ENCODE data around the gene FGF1.

FGF1 gene

DNA sequence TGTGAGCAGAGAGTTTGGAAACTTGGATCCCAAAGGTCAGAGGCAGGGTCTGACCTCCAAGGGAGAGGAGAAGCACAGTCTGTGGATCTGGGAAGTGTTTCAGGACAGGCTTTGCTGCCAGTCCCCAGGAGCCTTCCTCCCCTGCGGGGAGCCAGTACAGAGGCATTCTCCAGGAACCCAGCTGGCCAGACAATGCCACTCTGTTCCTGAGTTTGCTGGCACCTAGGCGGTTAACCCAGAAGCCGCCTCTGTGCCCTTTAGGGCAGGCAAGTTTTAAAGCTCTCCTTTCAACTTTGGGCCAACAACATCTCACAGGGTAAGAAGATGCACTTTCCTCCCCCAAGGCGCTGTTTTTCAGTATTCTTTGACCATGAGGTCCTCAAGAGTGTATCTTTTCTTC is 37.0 kb upstream of the FGF1 start:
- POLR2A ChIA-PET: interaction anchor here (0.6 kb wide), 1 partner anchor 158 kb away, joined by 3 read pairs; no protein-coding TSS in a partner anchor
- no peak for TF ChIP-seq L3MBTL2 (conservative IDR thresholded peaks at IDR 0.05)
- no peak for TF ChIP-seq HDGF (IDR thresholded peaks at IDR 0.05; ENCODE audit: borderline replicate concordance)
- TF ChIP-seq TARDBP (IDR thresholded peaks at IDR 0.05): no peak
- TF ChIP-seq ZNF384 (IDR thresholded peaks at IDR 0.05): no peak
- TF ChIP-seq LEF1 (IDR thresholded peaks at IDR 0.05; ENCODE audit: borderline replicate concordance): no peak
- no peak for TF ChIP-seq FOXA1 (IDR thresholded peaks at IDR 0.05)
- no peak for TF ChIP-seq NFRKB (IDR thresholded peaks at IDR 0.05)
- TF ChIP-seq, protein P1, sequence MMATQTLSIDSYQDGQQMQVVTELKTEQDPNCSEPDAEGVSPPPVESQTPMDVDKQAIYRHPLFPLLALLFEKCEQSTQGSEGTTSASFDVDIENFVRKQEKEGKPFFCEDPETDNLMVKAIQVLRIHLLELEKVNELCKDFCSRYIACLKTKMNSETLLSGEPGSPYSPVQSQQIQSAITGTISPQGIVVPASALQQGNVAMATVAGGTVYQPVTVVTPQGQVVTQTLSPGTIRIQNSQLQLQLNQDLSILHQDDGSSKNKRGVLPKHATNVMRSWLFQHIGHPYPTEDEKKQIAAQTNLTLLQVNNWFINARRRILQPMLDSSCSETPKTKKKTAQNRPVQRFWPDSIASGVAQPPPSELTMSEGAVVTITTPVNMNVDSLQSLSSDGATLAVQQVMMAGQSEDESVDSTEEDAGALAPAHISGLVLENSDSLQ (IDR thresholded peaks at IDR 0.05): no peak
- TF ChIP-seq FOXM1 (IDR thresholded peaks at IDR 0.05; ENCODE audit: borderline replicate concordance): no peak
- TF ChIP-seq SUZ12 (IDR thresholded peaks at IDR 0.05): no peak
- no peak for TF ChIP-seq ARNT (IDR thresholded peaks at IDR 0.05)
- TF ChIP-seq ELF4 (IDR thresholded peaks at IDR 0.05): no peak
- DNase-seq (ENCODE audit: extremely low spot score): no peak
- CTCF ChIA-PET: interaction anchor here (3.2 to 4.0 kb wide), 2 partner anchors 10 to 166 kb away, joined by 19 to 22 read pairs; no protein-coding TSS in a partner anchor

DNA sequence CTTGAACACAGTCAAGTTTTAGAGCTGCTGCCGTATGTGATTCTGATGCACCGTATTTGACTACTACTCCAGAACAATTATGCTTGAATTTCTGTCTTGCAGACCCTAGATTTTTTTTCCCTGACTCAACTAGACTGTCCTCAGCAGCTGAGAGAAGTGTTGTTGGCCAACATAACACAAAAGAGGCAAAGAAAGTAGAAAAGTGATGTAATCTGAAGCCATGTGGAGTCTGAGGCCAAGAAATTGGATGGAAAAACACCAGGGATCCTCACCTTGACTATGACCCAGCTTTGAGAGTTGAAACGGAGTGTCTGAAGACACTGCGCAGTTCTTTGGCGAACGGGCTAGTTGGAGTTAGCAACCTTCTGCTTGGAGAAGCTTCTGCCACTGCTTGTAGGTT is 36.3 kb upstream of the FGF1 start:
- DNase-seq (ENCODE audit: extremely low spot score): no peak
- POLR2A ChIA-PET: no interaction called here
- TF ChIP-seq ZNF384 (IDR thresholded peaks at IDR 0.05): no peak
- TF ChIP-seq FOXM1 (IDR thresholded peaks at IDR 0.05; ENCODE audit: borderline replicate concordance): no peak
- TF ChIP-seq ARNT (IDR thresholded peaks at IDR 0.05): no peak
- TF ChIP-seq FOXA1 (IDR thresholded peaks at IDR 0.05): no peak
- no peak for TF ChIP-seq HDGF (IDR thresholded peaks at IDR 0.05; ENCODE audit: borderline replicate concordance)
- no peak for TF ChIP-seq ELF4 (IDR thresholded peaks at IDR 0.05)
- no peak for TF ChIP-seq TARDBP (IDR thresholded peaks at IDR 0.05)
- TF ChIP-seq CTBP1 (IDR thresholded peaks at IDR 0.05; ENCODE audit: borderline replicate concordance): no peak
- TF ChIP-seq LEF1 (IDR thresholded peaks at IDR 0.05; ENCODE audit: borderline replicate concordance): no peak
- TF ChIP-seq NFRKB (IDR thresholded peaks at IDR 0.05): no peak
- no peak for TF ChIP-seq BHLHE40 (IDR thresholded peaks at IDR 0.05; ENCODE audit: borderline replicate concordance)
- TF ChIP-seq FOXK2 (IDR thresholded peaks at IDR 0.05): no peak
- TF ChIP-seq SUZ12 (IDR thresholded peaks at IDR 0.05): no peak
- TF ChIP-seq SP1 (IDR thresholded peaks at IDR 0.05): no peak
- CTCF ChIA-PET: interaction anchor here (3.2 to 4.0 kb wide), 2 partner anchors 9 to 166 kb away, joined by 19 to 22 read pairs; no protein-coding TSS in a partner anchor

DNA sequence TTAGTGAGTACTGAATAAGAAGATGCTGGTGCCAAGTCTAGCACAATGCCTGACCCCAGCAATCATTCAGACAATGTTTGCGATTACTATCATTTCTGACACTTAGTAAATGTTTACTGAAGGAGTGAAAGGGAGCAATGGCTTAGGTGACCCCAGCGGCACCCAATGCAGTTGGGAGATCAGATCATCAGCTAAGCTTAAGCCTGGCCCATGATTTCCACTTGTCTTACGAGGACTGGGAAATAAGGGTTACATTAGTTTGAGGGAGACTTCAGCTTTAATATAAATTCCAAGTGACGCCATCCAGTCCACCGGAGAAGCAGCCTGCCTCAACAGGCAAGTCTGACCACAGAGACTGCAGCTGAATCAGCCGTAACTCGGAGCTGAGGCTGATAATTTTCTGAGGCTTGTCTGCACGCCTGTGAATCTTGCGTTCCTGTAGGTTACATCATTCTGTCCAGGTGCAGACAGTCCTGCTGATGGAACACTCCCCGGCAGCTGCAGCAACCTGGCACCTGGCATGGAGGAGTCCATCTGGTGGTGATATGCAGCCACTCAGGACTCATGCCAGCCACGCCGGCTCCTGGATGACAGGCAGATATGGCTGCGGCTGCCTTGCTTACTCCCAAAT is 34.9 kb upstream of the FGF1 start:
- ChIA-PET CTCF (interaction anchor here (3.2 to 4.0 kb wide), 2 partner anchors 8 to 168 kb away, joined by 19 to 22 read pairs; no protein-coding TSS in a partner anchor), POLR2A (no interaction called here)
- no peak for TF ChIP-seq ELF4 (IDR thresholded peaks at IDR 0.05)
- TF ChIP-seq FOXA1 (IDR thresholded peaks at IDR 0.05): no peak
- DNase-seq (ENCODE audit: extremely low spot score): no peak

DNA sequence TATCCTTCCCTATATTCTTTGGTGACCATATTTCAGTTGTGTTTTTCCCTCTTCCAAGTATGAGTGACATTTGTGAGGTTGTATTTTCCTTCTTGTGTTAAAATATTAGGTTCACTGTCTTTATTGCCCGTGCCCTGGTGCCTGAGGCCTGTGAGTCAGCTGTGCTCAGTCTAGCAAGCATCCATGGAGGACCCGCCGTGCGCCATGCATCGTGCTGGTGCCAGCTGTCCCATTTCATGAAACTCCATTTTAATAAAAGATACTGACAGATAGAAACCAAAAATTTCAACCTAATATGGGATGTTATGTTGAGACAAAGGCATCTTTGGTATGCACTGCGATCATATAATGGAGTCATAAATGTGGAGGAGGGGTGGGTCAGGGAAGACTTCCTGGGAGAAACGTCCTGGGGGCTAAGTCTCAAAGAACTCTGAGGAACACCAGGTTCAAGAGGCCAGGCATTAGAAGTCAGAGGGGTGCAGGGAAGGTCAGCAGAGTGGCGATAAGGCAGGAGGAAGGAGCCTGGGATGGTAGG is 34.0 kb upstream of the FGF1 start:
- POLR2A ChIA-PET: no interaction called here
- CTCF ChIA-PET: interaction anchor here (3.2 to 4.2 kb wide), 2 partner anchors 168 to 169 kb away, joined by 19 to 36 read pairs; no protein-coding TSS in a partner anchor
- TF ChIP-seq L3MBTL2 (conservative IDR thresholded peaks at IDR 0.05): no peak
- DNase-seq (ENCODE audit: extremely low spot score): no peak

DNA sequence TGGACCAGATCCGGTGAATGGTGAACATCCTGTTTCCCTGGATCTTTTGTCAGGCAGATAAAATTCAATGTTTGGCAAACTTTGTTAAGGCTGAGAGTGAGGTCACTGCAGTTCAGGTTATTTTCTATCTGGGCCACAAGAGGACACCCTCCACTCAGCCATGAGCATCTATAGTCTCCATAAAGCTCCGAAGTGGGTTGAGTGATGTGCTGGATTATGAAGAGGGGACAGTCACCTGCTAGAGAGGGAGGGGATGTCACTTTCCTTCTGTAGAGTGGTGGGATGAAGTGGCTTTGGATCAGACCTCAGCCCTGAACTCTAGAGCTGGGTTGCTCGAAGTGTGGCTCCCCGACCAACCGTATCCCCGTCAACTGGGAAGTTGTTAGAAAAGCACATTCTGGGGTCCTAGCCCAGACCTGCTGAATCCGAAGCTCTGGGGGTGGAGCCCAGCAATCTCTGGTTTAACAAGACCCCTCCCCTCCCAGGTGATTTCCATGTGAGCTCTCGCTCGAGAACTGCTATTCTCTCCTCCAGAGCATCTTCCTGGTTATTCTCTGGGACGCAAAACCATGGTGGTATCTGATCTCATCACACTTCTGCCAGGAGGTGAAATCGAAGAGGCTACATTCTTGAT is 31.8 kb upstream of the FGF1 start:
- TF ChIP-seq LEF1 (IDR thresholded peaks at IDR 0.05; ENCODE audit: borderline replicate concordance) (no peak), SUZ12 (IDR thresholded peaks at IDR 0.05) (no peak), FOXA1 (IDR thresholded peaks at IDR 0.05) (no peak)
- TF ChIP-seq, protein P1 (IDR thresholded peaks at IDR 0.05): peak; percentile 44; the same call in 1 of the 2 replicates
- peak; percentile 35 for DNase-seq (ENCODE audit: extremely low spot score)
- ChIA-PET CTCF (interaction anchor here (0.5 to 6.6 kb wide), 25 partner anchors 9 to 350 kb away, joined by 3 to 68 read pairs (median 4); no protein-coding TSS in a partner anchor), POLR2A (no interaction called here)

DNA sequence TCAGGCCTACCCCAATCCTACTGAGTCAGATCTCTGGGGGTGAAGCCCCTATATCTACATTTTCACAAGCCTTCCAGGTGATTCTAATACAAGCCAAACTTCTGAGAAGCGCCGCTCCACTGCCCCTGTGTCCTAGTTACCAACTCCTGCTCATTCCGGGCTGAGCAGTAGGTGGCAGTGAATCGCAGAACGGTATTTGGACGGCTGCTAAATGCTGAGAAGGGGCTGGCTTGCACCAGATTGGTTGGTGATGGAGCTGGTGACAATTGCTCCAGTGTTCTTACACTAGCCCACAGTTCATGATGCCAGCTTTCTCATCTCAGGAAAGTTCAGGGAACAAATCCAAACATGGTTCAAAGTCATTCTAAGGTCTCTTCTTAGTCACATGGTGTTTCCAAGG is 31.1 kb upstream of the FGF1 start:
- ChIA-PET POLR2A (no interaction called here), CTCF (interaction anchor here (0.5 to 6.6 kb wide), 26 partner anchors 9 to 247 kb away, joined by 3 to 68 read pairs (median 4); partner anchors contain the start of gene ARHGAP26)
- no peak for TF ChIP-seq FOXA1 (IDR thresholded peaks at IDR 0.05)
- TF ChIP-seq ZNF384 (IDR thresholded peaks at IDR 0.05): no peak
- TF ChIP-seq NFRKB (IDR thresholded peaks at IDR 0.05): no peak
- DNase-seq (ENCODE audit: extremely low spot score): peak; percentile 69

DNA sequence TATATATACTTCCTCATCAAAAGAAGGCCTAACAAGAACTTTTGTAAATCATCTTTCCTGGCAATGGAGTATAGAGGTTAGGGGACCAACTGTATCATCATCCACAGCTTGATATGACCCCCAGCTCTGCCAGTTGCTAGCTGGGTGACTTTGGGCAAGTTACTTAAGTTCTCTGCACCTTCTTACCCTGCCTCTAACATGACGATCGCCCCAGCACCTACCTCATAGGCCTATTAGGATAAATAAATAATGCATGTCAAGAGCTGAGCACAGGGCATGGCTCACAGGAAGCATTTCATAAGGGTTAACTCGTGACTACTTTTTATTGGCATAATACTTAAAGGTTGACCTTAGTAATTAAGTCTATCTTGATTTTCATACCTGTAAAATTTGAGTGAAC is 29.4 kb upstream of the FGF1 start:
- ChIA-PET POLR2A (no interaction called here), CTCF (interaction anchor here (0.7 to 6.6 kb wide), 4 partner anchors 20 to 173 kb away, joined by 3 to 68 read pairs (median 26); no protein-coding TSS in a partner anchor)
- TF ChIP-seq FOXK2 (IDR thresholded peaks at IDR 0.05) (no peak), SP1 (IDR thresholded peaks at IDR 0.05) (no peak), CTBP1 (IDR thresholded peaks at IDR 0.05; ENCODE audit: borderline replicate concordance) (no peak), BHLHE40 (IDR thresholded peaks at IDR 0.05; ENCODE audit: borderline replicate concordance) (no peak), FOXM1 (IDR thresholded peaks at IDR 0.05; ENCODE audit: borderline replicate concordance) (no peak), NFRKB (IDR thresholded peaks at IDR 0.05) (no peak), SUZ12 (IDR thresholded peaks at IDR 0.05) (no peak), TARDBP (IDR thresholded peaks at IDR 0.05) (no peak), FOXA1 (IDR thresholded peaks at IDR 0.05) (no peak)
- TF ChIP-seq, protein P1 (IDR thresholded peaks at IDR 0.05): no peak
- DNase-seq (ENCODE audit: extremely low spot score): no peak
